Daoy (cell line): ENCODE data around the gene ATP11C. TPM values are rescaled to one million over a fixed set of nuclear protein-coding genes. Genes with fewer than 3 reads are reported as not detected.

Experiments
- DNase-seq: peaks from one replicate; pipeline ENCODE4 v3.0.0-alpha.2; 2015; ENCODE audit warnings: low read depth
- total RNA-seq: library from RNA; depleted of rRNA; stranded (reverse); fragments of >200 nt; shearing (Covaris generic); gene quantifications from 2 replicates; pipeline ENCODE4 v1.2.3, GENCODE V29; 2014

ATP11C gene
- total RNA-seq, 1 experiment from 2014 or later = 20.1 TPM

DNA sequence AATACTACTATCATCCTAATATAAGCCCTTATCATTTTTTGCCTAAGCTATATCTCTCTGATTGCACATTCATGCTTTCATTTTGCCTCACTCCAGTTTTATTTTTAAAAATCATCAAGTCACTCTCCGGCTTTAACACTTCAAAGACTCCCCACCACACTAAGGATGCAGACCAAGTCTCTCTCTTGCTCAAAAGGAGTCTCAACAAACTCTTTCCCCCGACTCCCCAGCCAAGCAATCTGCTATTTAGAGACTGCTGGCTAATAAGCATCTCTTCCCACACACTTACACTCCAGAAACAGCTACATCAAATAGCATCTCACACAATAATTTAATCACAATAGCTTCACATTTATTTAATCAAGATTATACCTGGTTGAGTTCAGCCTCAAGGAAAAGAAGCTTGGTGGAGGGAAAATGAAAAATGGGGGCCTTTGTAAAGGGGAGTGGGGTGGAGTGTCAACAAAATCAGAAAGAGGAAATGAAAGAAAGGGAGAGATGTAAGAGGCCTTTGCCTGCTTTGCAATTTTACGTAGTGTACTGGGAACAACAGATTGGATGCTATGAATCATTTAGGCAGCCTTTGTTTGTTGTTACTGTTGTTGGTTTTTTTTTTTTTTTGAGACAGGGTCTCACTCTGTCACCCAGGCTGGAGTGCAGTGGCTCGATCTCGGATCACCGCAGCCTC lies 120.8 kb downstream of the ATP11C start:
- no peak for DNase-seq

DNA sequence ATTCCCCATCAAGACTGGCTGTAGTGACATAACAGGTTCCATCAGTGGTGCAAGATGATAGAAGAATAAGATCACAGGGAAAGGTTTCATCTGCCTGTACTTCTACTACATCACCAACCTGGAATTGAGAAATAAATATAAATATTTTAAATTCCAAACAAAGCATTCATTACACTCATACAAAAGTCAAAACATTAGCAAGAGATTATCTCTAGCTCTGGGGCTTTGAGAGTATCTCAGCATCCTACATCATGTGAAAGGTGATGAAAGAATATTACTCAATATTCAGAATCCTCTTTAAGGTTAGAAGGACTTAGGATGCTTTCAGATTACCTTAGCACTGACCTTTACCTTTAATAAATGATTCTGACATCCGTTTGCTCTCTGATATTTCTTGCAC lies 128.4 kb downstream of the ATP11C start:
- no peak for DNase-seq

DNA sequence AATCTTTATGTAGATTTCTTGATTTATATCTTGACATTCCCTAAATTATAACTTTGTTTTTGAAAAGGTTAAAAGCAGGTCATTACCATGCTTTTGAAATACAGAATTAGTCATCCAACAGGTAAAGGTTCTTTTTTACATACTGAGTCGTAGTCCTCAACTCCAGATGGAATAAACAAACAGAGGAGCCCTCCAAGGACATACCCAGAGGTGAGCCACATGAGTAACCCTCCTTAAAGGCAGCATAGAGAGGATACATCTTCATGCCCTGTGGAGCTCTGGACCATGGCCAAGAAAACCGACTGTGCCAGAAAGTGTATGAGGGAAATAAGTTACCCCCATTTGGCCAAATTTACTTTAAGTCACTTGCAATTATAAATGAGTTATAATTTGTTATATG lies 129.6 kb downstream of the ATP11C start:
- DNase-seq = no peak

DNA sequence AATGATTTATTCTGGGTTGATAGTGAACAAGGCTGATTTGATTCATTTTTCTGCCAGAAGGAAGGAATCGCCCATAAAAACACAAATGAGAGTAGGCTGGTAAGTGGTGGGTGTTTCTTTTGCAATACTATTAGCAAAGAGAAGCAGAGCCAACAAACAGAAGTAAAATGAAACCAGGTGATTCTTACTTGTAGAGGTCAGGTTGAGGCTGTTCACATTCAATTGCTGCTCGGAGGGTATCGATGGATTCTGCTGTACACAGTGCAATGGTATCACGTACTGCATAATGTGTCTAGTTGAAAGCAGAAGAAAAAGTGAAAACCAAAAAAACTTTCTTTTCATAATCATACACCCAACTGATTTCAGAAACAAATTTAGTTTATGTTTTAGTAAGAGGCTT lies 130.8 kb downstream of the ATP11C start:
- no peak for DNase-seq

DNA sequence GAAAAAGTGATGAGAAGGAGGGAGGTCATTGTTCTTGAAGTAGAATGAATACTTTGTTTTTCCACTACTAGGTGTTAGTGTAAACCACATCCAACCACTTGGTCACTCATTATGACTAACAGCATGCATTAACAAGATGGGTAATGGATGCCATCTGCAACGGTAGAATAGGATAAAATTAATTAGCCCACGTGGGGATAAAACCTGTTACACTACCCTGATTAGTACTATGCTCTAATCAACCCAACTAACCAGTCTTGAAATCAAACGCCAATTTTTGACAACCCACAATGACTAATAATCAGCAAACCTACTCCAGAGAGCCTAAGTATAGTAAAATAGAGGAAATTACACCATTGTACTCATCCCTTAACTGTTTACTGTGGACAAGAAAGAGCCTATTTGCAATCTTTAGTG lies 131.4 kb downstream of the ATP11C start:
- DNase-seq = no peak

DNA sequence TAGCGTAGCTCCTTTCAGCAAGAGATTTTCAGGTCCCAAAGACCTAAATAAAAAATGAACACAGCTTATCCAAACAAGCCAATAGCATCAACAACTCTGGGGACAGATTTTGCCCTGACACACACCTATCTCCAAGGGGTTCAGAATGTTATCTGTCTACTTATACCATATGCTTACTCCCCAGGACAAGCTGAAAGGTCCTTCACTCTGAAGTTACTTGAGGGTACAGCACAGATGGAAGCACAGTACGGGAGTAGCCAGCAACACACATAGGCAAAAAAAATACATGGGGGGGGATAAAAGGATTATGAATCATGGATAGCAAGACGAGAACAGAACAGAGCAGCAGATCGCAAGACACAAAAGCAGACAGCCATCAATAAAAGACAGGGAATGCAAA lies 134.2 kb downstream of the ATP11C start:
- DNase-seq = no peak

DNA sequence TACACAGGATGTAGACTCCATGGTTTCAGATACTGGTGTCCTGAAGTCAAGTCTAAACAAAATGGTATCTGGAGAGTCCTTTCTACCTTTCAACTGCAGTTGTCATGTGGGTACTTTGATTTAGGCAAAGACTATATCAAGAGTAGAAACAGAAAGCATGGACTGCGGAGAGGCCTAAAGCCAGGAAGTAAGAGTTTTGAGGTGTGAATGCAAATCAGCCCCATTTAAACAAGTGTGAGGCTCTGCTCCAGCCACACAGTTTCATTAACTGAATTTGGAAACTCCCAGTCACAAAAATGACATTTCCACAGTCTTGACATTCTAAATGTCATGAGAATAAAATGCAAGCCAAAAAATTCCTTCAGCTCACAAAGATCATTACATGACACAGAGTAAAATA lies 137.7 kb downstream of the ATP11C start:
- no peak for DNase-seq

DNA sequence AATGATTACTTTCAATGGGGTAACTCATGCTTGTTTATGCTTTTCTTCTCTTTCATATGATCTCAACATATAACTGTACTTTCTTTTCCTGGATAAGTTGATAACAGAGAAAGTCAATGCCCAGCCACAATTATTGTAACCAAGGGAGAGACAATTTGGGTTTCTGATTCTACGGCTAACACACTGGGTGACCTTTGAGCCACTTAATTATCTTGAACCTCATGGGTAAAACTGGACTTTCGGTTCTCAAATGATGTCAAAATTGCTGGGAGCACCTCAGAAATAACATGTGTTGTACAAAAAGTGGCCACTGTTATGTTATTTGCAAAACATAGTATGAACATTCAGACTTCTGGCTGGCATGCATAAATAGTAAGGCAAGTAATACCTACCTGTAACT lies 145.3 kb downstream of the ATP11C start:
- DNase-seq = no peak

DNA sequence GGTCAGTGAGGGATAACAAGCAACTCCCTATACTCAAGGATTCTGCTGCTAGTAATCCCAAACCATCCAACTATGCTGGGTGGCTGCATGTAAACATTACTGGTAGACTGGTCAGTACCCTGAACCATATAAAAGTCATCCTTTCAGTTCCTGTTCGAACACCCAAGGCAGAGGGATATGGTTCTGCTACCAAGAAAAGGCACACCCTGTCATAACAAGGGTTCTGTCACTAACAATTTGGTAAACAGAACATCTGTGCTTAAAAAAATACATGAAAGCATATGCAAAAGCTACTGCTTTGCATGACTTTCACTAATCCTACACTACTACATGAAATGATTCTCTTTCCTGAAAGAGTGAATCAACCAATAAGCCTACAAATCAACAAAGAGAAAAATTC lies 148.0 kb downstream of the ATP11C start:
- no peak for DNase-seq

DNA sequence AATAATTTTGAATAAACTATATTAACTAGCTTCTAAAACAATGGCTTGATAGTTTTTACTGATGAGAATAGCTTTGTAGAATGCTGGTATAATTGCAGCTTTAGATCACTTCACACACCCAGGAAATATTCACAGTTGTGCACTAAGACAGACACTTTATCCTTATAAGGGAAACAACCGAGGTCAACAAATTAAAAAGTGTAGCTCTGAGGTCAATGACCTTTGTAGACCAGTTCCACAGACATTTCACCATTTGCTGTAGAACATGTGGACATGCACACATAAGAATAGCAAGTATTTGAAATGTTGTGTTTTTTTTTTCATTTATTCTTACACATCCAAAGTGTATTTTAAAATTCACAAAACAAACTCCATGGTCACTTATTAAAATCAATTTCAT lies 148.9 kb downstream of the ATP11C start:
- no peak for DNase-seq

DNA sequence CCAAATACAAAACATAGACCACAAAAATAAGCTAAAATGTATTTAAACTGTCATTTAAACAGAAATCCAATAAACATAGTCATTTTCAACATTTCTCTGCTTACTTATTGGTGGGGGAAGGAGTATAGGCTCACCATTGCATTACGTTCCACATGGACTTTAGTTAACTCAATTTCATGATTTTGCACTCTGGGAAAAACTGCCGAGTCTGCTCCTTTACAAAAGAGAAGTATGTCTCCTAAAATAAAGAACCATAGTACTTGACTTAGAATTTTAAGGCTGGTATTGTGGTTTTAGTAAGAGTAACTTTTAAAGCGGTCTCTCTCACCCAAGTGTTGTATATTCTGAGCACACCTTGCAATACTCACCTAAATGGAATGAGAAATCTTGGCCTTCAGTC lies 149.8 kb downstream of the ATP11C start:
- no peak for DNase-seq

DNA sequence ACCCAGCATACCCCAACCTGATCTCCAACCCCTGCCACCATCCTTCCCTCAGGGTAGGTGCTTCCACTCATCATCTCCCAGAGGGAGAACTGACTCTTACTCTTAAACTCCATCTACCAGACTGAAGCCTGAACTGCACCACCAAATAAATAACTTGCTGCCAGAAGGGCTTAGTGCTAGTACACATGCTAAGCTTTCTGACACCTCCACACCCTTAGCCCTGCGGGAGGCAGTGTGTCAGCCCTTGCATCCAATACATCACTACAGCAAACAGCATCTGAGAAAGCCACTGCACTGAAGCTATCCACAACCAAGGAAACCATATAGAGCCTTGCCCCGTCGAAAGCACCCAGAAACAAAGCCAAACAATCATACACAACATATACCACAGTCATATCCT lies 156.3 kb downstream of the ATP11C start:
- DNase-seq = no peak

DNA sequence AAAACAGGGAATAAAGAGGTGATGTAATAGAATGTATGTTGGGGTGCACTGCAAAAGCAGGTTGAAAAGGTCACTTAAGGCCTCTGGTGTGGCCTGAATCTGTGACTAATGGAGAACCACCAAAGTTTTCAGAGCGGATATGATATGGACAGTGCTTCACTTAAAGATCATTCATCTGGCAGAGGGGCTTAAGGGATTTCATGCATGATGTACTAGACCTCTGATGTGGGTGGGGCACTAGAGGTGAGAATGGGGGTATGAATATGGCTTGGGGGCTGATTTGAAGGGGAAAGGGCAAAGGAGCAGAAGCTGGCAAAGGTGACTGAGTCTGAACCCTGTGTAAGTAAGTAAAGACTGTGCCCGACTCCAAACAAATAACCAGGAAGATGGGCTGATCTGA lies 162.5 kb downstream of the ATP11C start:
- no peak for DNase-seq

DNA sequence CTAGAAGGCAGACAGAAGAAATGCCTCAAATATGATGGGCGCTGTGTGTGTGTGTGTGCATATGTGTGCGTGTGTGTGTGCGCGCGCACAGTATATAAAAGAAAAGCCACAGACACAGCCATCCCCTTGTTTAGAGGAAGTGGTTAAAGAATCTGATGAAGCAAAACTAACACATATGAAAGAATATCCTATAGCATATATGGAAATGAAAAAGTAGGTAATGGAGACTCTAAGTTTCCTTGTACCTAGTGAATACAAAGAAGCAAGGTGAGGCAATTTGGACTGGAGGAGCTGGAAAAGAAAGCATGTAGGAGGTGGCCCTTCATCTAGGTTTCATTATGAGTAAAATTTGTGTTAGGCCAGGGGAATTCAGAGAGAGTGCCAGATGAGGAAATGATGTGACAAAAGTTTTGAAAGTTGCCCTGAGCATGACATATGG lies 166.3 kb downstream of the ATP11C start:
- no peak for DNase-seq

DNA sequence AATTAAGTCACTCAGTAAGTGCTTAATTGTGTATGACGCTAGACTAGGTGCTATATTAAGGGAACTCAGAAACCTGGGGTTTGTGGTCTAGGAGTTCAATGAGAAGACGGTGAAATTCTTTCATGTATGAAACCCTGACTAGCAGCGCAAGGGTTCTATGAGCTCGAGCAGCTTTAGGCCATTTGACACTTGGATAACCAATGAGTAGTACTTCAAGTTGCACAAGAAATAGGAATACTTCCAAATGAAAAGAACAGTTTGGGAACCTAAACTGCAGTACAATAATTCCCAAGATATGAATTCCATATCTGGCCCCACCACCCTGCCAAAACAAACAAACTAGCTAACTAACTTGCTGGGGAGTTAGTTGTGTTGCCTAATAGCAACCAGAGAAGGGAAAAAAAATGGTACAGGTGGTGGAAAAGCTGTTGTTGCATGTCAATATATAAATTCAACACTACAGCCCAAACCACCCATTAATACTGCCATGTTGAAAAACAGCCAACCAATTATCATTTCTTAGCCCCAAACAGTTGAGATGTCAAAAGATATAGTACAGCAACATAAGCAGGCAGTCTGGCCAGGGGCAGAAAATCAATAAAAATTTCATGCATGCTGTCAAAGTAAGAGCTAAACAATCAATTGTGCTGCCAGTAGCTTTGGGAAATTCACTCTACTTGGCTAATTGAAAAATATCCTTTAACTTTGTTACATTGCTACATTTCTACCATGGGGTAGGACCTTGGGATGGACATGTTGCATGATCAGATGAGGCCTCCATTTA lies 170.3 kb downstream of the ATP11C start:
- no peak for DNase-seq

DNA sequence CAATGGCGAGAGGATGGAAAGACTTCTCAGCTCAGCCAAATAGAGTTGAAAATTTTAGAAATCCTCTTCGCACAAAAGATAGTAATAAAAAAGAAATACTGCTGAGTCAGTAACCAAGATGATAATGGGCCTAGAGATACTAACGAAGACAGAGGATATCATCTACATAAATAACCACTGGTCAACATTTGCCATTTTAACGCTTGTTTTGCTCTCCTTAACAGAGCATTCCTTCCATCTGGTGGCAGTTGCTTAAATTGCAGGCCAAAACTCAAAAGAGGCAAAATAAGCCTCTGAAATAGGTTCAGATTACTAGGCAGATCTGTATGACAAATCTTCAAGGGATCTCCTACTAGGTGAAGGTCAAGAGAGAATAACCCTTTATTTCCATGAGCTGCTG lies 173.2 kb downstream of the ATP11C start:
- DNase-seq = no peak

DNA sequence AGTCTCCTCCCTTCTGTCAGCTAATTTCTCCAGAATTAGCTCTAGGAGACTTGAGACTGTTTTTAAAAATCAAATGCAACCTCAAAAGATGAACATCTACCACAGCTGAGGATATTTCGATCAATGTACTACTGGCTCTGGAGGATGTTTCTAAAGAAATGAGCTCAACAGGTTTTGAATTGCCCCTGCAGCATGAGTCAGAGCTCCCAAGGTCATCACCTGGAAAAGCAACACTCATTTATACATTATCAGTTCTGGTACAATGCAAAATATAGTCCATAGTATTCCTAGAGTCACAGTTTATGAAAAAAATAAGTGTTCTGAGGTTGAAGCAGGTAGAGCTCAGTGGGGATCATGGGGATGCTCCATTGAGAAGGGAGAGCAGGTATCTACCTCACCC lies 174.0 kb downstream of the ATP11C start:
- no peak for DNase-seq

DNA sequence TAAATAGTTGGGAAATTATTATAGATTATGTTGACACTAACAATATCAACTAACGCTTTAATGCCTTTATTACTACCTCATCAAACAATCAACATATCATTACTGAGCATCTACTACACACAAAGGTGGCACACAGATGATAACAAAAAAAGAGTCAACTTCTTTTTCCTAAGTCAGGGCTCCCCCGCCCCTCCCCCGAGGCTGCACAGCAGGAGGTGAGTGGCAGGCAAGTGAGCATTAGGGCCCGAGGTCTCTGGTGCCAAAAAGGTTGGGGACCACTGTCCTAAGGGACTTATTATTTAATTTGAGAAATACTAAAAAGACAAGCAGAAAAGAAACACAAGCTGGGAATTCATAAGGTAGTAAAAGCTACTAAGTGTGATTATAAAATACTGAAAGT lies 174.6 kb downstream of the ATP11C start:
- no peak for DNase-seq

DNA sequence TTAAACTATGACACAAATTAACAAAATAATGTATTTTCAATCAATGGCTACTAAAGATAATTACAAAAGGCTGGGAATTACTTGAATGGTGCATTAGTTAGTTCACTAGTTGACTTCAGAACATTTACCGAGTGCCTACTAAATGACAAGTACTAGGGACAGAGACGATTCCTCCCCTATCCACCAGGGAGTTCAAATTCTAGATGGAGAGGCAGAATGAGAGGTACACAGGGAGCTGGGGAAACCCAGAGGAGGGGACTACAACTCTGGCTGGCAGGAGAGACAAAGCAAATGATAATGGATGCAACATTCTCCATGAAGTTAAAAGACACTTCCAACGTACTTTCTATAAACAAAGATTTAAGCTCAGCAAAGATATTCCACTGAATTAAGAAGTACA lies 181.8 kb downstream of the ATP11C start:
- no peak for DNase-seq

DNA sequence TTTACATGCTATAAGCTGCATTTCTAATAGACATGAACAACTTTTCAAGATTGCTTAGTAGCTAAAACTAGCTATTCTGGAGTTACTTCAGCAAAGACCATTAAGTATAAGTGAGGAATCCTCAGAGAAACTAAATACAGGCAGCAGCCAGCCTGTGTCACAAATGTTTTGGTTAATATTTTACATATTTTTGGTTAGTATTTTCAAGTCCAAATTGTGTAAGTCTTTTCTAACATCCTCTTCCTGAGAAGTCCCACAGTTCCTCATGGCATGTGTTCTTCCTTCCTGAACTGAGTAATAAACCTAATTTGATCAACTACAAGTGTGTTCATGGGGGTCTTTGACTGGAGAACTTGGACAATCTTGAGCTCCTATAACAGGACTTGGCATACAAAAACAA lies 182.5 kb downstream of the ATP11C start:
- no peak for DNase-seq

DNA sequence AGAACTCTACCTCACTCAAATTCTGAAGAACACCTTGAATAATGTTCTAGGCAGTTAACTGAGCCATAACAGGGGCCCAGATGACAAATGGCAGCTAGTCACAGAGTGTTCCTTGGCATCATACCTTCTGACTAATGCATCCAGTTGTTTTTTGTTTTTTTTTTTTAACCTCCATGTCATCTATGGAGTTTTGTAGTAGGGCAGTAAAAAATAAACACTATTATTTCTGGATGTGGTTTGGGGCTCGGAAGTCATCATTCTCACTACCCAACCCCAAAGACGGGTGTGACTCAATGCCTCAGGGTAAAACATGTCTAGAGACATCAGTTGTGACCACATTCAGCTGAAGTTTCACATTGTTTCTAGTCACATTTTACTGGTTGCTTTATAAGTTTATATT lies 193.7 kb downstream of the ATP11C start:
- DNase-seq = peak; percentile 70

DNA sequence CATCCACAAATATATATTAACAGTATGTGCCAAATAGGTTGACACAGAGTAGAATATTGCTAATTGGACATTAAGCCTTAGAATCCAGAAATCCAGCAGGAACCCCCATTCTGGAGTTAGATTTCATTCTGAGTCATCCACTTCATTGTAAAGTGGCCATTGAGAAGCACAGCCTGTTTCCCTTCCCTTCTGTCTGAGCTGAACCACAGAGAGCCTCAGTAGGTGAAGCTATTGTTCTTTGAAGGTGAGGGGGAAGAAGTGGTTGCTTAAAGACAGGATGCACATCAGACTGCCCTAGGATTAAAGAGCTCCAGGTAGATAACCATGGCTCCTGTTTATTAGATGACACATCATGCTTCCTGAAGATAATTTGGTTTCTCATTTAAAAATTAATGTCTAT lies 194.3 kb downstream of the ATP11C start:
- peak; percentile 58 for DNase-seq

DNA sequence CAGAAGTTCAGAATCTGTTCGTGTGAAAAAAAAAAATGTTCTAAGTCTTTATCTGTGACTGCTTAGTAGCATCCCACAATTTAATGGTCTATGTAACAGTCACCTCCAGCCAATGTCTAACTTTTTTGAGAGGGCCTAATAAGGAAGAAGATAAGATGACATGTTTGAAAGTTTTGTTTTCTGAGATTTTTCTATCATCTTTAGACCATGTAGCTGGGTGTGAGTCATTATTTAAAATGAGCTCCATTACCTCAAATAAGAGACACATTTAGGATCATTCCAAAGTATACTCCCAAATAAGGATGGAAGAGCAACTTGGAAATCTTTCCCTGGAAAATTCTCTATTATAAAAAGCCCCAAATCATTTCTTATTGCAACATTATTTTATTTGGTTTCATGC lies 196.7 kb downstream of the ATP11C start:
- no peak for DNase-seq

DNA sequence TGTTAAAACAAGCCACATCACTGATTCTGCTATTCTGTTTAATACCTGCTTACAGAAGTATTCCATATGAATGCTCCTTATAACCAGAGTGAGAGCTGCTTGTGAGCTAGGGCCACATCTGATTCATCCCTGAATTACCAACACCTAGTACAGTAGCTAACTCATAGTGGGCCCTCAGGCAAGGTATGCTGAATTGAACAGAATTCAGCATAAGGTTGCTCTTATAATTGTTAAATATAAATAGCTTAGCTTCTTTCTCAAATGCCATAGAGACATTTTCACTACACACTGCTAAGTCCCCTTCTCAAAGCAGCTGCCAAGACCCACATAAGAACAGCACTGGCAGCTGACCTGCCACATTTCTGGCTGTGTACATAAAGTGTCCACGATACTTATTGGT lies 197.9 kb downstream of the ATP11C start:
- no peak for DNase-seq
